HG03025 (cell line): Measurements from ENCODE around the gene ZNF558.
"Not testable (repeated sequence)": the region's sequence is repeated elsewhere in the genome, so short reads cannot be mapped to it uniquely, and the experiment has no call there.

Experiments
- ATAC-seq: cut with Tn5 transposase; IDR thresholded peaks from one replicate; pipeline ENCODE4 v1.9.1; 2021; ENCODE audit warnings: mild to moderate bottlenecking, moderate library complexity; ENCODE audit not compliant: unreplicated experiment, low FRiP score

ZNF558 gene

GRCh38 chr19:8811315-8812172 is 20.6 kb downstream of the ZNF558 start:
- ATAC-seq: no peak

DNA sequence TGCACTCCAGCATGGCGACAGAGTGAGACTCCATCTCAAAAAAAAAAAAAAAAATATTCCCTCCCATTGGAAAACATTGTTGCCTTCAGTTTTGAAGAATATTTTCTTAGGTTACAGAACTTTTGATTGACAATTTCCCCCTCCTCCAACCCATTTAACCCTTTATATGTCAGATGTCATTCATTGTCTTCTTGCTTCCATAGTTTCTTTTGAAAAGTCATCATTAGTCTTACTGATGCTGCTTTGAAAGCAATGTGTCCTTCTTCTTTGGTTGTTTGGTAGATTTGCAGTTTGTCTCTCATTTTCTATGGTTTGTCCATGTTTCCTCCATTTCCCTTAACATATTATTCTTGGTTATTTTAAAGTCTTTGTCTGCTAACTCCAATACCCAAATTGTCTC is 25.4 kb downstream of the ZNF558 start:
- ATAC-seq: no peak

DNA sequence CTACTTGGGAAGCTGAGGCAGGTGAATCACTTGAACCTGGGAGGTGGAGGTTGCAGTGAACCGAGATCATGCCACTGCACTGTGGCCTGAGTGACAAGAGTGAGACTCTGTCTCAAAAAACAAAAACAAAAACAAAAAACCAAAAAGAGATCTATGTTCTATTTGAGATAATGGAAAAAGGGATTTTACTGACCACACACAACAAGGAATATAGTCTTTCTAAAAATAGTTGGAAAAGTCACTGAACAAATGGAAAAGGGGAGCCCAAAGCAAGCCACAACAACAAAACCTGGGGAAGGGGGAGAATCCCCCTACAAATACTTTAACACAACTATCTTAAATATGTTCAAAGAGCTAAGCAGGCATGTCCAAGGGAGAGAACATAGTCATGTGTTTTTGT is 37.3 kb downstream of the ZNF558 start:
- ATAC-seq: no peak

DNA sequence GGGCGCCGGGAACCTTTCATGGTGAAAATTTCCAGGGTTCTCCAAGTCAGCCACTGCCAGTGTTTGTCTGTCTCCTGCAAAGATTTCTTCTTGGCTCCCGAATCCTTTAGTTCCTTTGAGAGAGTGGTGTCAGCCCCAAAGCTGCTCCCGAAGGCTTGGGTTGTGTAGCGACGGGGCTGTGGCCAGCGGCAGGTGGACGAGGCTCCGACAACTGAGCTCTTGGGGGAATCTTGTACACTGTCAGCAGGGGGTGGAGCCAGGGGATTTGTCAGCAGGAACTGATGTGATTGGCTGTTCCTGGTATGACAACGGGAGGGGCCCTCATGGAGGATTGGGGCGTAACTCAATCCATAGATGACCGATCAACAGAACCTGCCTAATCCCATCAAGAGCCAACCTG is 58.5 kb downstream of the ZNF558 start:
- ATAC-seq: not testable (repeated sequence)

DNA sequence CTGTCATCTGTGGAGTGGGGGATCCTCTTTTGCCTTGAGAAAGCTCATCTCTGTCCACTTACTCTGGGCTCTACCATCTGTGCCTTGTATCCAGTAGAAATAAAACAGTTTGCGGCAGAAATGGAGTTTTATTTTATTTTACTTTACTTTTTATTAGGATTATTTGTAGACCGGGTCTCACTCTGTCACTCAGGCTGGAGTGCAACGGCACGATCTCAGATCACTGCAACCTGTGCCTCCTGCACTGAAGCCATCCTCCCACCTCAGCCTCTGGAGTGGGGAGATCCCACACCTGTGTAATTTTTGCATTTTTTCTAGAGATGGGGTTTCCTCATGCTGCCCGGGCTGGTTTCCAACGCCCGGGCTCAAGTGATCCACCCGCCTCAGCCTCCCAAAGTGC is 62.8 kb downstream of the ZNF558 start:
- not testable (repeated sequence) for ATAC-seq

GRCh38 chr19:8767257-8767656 is 64.8 kb downstream of the ZNF558 start:
- not testable (repeated sequence) for ATAC-seq
